Keratinocyte (primary cell): Measurements from ENCODE around the gene TGFBRAP1. TPM values are rescaled to one million over a fixed set of nuclear protein-coding genes. Genes with fewer than 3 reads are reported as not detected.

Source experiments
- DNase-seq: peaks from one replicate; pipeline ENCODE4 v3.0.0-alpha.2; 2011; ENCODE audit warnings: low read depth, missing footprints, low spot score
- FAIRE-seq: peaks from 2 replicates; lab custom pipeline; 2011; peaks lifted over from hg19 to GRCh38; lab: Jason Lieb, UNC
- H2AFZ ChIP-seq: 2 replicates; pipeline ENCODE4 v1.6.0; 2012; ENCODE audit warnings: low read length, control low read depth, inconsistent platforms; ENCODE audit not compliant: control insufficient read depth
- H3K27ac ChIP-seq: 2 replicates; pipeline ENCODE4 v1.5.1; 2011; ENCODE audit warnings: low read length; ENCODE audit not compliant: control insufficient read depth, insufficient read depth
- H3K27me3 ChIP-seq: 3 replicates; pipeline ENCODE4 v1.6.0; 2011; ENCODE audit warnings: low read length; ENCODE audit not compliant: control insufficient read depth, insufficient read depth; ENCODE audit errors: extremely low read depth
- H3K36me3 ChIP-seq, 2 experiments: 2 replicates in 1 of 2; 3 replicates in 1 of 2; pipeline ENCODE4 v1.5.1; 2011; ENCODE audit warnings: low read length in 2 of 2, mild to moderate bottlenecking in 1 of 2; ENCODE audit not compliant: control insufficient read depth in 2 of 2, insufficient read depth in 2 of 2; ENCODE audit errors: extremely low read depth in 1 of 2
- H3K4me1 ChIP-seq: 3 replicates; pipeline ENCODE4 v1.5.1; 2011; ENCODE audit warnings: low read length; ENCODE audit not compliant: control insufficient read depth, insufficient read depth; ENCODE audit errors: extremely low read depth
- H3K4me2 ChIP-seq: 3 replicates; pipeline ENCODE4 v1.6.0; 2011; ENCODE audit warnings: low read depth, low read length; ENCODE audit not compliant: control insufficient read depth, insufficient read depth; ENCODE audit errors: extremely low read depth
- H3K4me3 ChIP-seq, 3 experiments: fragments of 200-600 bp in 1 of 3; sonication (generic) in 1 of 3; 2 replicates in 2 of 3; 3 replicates in 1 of 3; pipeline ENCODE4 v1.5.1; 2011 to 2016; ENCODE audit warnings: low read length in 3 of 3, mild to moderate bottlenecking in 3 of 3, control low read depth in 2 of 3, inconsistent platforms in 1 of 3, low read depth in 1 of 3, mixed read lengths in 1 of 3, mixed run types in 1 of 3, moderate library complexity in 1 of 3; ENCODE audit not compliant: control insufficient read depth in 2 of 3, insufficient read depth in 2 of 3; ENCODE audit errors: extremely low read depth in 1 of 3
- H3K79me2 ChIP-seq: 2 replicates; pipeline ENCODE4 v1.6.0; 2012; ENCODE audit warnings: low read length; ENCODE audit not compliant: control insufficient read depth, insufficient read depth
- H3K9ac ChIP-seq: 3 replicates; pipeline ENCODE4 v1.6.0; 2011; ENCODE audit warnings: low read length; ENCODE audit not compliant: control insufficient read depth, insufficient read depth; ENCODE audit errors: extremely low read depth
- H3K9me1 ChIP-seq: 3 replicates; pipeline ENCODE4 v1.6.0; 2011; ENCODE audit warnings: low read length; ENCODE audit not compliant: control insufficient read depth, insufficient read depth; ENCODE audit errors: extremely low read depth
- H3K9me3 ChIP-seq: 2 replicates; pipeline ENCODE4 v1.5.1; 2012; ENCODE audit warnings: low read depth, low read length; ENCODE audit not compliant: control insufficient read depth
- H4K20me1 ChIP-seq: 3 replicates; pipeline ENCODE4 v1.6.0; 2011; ENCODE audit warnings: low read length; ENCODE audit not compliant: control insufficient read depth, insufficient read depth; ENCODE audit errors: extremely low read depth
- EZH2 ChIP-seq: IDR thresholded peaks from one replicate; pipeline ENCODE4 v1.6.1; 2012; ENCODE audit warnings: inconsistent platforms, mild to moderate bottlenecking, low read length, moderate library complexity
- dilution Hi-C: fragments of 300-500 bp; cut with MboI; formaldehyde crosslinking; loops from one replicate; pipeline ENCODE4 v1.7.0; 2020; ENCODE audit warnings: low sequenced_read_pairs; ENCODE audit not compliant: extremely low pct_ligation_motif_present
- polyA plus RNA-seq, 5 experiments: library from polyadenylated mRNA; depleted of rRNA in 3 of 5; stranded (reverse) in 3 of 5; stranded (forward) in 1 of 5; unstranded in 1 of 5; fragments of >200 nt; gene quantifications; 1 replicate in 1 of 5; 2 replicates in 3 of 5; 3 replicates in 1 of 5; pipeline versions ENCODE4 v1.2.1 to v1.2.3, GENCODE V29; 2011 to 2012; ENCODE audit warnings: missing spikeins in 2 of 5, low read depth in 1 of 5, low replicate concordance in 1 of 5
- TF ChIP-seq, protein P1 (sequence below), 3 experiments: IDR thresholded peaks in 1 of 3; conservative IDR thresholded peaks in 1 of 3; optimal IDR thresholded peaks in 1 of 3; 2 replicates in 2 of 3; 3 replicates in 1 of 3; pipeline versions ENCODE3 to v1.5.1; 2011; ENCODE audit warnings: low read length in 3 of 3, mild to moderate bottlenecking in 3 of 3, moderate library complexity in 2 of 3, control low read depth in 1 of 3, inconsistent platforms in 1 of 3; ENCODE audit not compliant: insufficient read depth in 2 of 3; ENCODE audit errors: extremely low read depth in 1 of 3

Gene TGFBRAP1
- polyA plus RNA-seq, 1 donor (not counting 4 experiments of a cell fraction or from before 2014, with no cell fraction given), result 9.3 TPM

- FAIRE-seq, result no peak
- TF ChIP-seq, protein P1, sequence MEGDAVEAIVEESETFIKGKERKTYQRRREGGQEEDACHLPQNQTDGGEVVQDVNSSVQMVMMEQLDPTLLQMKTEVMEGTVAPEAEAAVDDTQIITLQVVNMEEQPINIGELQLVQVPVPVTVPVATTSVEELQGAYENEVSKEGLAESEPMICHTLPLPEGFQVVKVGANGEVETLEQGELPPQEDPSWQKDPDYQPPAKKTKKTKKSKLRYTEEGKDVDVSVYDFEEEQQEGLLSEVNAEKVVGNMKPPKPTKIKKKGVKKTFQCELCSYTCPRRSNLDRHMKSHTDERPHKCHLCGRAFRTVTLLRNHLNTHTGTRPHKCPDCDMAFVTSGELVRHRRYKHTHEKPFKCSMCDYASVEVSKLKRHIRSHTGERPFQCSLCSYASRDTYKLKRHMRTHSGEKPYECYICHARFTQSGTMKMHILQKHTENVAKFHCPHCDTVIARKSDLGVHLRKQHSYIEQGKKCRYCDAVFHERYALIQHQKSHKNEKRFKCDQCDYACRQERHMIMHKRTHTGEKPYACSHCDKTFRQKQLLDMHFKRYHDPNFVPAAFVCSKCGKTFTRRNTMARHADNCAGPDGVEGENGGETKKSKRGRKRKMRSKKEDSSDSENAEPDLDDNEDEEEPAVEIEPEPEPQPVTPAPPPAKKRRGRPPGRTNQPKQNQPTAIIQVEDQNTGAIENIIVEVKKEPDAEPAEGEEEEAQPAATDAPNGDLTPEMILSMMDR (optimal IDR thresholded peaks at IDR 0.05 in 1 of 3, IDR thresholded peaks at IDR 0.05 in 1 of 3, conservative IDR thresholded peaks at IDR 0.05 in 1 of 3; ENCODE audit: extremely low read depth in 1 of 3, insufficient read depth in 2 of 3, low read length in 3 of 3), result no peak
- no peak for TF ChIP-seq EZH2
- no peak overlapping the region for H3K4me3 ChIP-seq
- H3K27me3 ChIP-seq, result no peaks in the 10 kb centered on the region
- H3K9me1 ChIP-seq, result no peaks in the 10 kb centered on the region
- H3K27ac ChIP-seq, result peak overlapping the region; percentile 68
- H3K79me2 ChIP-seq, result no peaks in the 10 kb centered on the region
- no peak for DNase-seq
- H2AFZ ChIP-seq, result no peak overlapping the region
- no peaks in the 10 kb centered on the region for H4K20me1 ChIP-seq
- peaks cover 4 to 6% of the 10 kb centered on the region in 2 experiments for H3K36me3 ChIP-seq
- dilution Hi-C loops, result no loop called here
- H3K9ac ChIP-seq, result no peak overlapping the region
- no peaks in the 10 kb centered on the region for H3K9me3 ChIP-seq
- H3K4me1 ChIP-seq, result peaks cover 19% of the 10 kb centered on the region
- H3K4me2 ChIP-seq, result no peak overlapping the region
These were observed 37.6 kb downstream of the TGFBRAP1 start for GRCh38 chr2:105291981-105292380.

DNA sequence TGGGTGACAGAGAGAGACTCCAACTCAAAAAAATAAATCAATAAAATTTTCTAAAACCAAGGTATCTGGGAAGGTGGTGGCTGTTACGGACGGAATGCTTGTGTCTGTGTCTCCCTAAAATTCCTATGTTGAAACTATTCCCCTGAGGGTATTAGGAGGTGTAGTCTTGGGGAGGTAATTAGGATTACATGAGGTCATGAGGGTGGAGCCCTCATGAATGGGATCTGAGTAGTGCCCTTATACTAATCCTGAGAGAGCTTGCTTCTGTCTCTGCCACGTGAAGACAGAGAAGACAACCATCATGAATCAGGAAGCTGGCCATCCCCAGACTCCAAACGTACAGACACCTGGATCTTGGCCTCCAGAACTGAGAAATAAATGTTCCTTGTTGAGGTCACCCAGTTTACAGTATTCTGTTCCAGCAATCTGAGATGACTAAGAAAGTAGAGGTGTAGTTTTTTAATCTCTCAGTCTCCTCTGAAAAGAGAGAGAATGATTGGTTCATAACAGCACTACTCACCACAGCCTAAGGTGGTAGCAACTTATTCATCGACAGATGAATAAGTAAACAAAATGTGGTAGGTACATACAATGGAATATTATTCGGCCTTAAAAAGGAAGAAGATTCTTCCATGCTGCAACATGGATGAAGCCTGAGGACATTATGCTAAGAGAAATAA is 38.4 kb downstream of the TGFBRAP1 start:
- Histone ChIP-seq H3K79me2 (no peaks in the 10 kb centered on the region), H3K4me2 (peak overlapping the region; percentile 3), H3K9me1 (no peaks in the 10 kb centered on the region), H3K9ac (no peak overlapping the region), H3K36me3 (peaks cover 4 to 6% of the 10 kb centered on the region in 2 experiments), H3K27me3 (no peaks in the 10 kb centered on the region), H3K9me3 (no peaks in the 10 kb centered on the region), H4K20me1 (no peaks in the 10 kb centered on the region), H2AFZ (peak overlapping the region; percentile 30), H3K4me3 (no peak overlapping the region), H3K4me1 (peaks cover 19% of the 10 kb centered on the region), H3K27ac (peak overlapping the region; percentile 68)
- DNase-seq (peak; percentile 73), FAIRE-seq (peak; percentile 80)
- dilution Hi-C loops, result no loop called here
- no peak for TF ChIP-seq EZH2
- TF ChIP-seq, protein P1 (optimal IDR thresholded peaks at IDR 0.05 in 1 of 3, IDR thresholded peaks at IDR 0.05 in 1 of 3, conservative IDR thresholded peaks at IDR 0.05 in 1 of 3; ENCODE audit: extremely low read depth in 1 of 3, insufficient read depth in 2 of 3, low read length in 3 of 3), result no peak
